CD4-positive, alpha-beta T cell treated with Interleukin-2 at 100 ng/mL for 4 hours (primary cell): ENCODE measurements around the gene PNLIPRP2.

ENCODE experiments used
- DNase-seq: peaks from one replicate; pipeline ENCODE4 v3.0.0-alpha.2; 2020; ENCODE audit warnings: low spot score

PNLIPRP2 gene

DNA sequence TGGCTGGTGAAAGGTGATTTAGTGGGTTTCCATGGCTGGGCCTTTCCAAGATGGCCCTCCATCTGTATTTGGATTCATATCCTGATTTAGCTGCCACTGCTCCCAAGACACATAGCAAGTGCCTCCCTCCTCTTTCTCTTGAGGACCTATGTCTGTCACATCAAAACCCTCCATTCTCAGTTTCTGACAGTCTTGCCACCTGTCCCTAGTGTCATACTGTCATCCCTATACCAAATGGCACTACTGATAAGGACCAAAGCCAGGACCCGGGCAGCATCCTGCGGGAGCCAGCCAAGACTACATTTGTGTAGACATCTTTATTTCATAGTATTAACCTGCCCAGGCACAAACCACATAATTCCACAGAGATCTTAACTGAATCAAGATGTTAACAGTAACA, 34.8 kb downstream of the PNLIPRP2 start:
- DNase-seq, result no peak

DNA sequence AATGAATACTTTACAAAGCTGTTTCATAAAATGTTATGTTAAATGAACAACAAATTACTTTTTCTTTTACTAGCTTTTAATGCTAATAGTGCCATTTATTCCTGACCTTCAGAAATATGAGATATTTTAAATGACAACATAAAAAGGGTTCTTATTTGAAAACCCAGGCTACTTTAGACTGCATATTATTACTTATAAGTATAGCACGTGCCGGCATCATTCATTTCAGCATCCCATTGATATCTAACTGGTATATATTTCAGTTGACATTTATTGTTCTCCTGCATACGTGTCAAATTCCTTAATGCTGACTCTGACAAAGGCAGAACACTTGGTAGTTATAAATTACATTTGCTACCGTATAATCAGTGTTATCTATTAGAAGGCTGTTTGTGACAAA, 35.3 kb downstream of the PNLIPRP2 start:
- no peak for DNase-seq

DNA sequence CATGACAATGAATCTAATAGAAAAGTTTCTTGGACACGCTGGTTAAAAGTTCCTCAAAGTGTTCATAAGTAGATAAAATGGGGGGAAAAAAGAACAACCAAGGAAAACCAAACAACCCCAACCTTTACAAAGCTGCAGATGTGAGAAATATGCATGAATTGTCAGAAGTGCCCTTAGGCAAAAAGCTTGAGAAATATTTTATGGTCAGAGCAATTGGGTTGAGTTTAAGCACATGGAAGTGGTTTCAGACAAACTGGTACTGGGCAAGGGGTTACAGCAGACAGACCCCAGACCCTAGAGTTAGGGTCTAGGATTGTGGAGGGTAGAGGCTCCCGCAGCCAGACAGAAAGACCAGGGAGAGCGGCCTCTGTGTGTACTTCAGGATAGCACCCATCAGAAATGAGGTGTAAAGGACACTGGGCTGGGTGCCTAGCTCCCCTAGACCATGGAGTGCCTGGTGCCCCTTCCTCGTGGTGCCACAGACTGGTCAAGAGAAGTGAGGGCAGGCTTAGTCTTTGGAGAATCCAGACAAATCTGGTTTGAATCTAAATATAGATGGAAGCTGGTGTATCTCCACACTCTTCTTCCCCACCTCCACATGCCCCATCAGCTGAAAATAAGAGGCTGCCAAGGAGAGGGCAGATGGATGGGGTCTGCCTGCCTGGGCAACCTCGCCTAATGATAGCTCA, 37.3 kb downstream of the PNLIPRP2 start:
- no peak for DNase-seq

DNA sequence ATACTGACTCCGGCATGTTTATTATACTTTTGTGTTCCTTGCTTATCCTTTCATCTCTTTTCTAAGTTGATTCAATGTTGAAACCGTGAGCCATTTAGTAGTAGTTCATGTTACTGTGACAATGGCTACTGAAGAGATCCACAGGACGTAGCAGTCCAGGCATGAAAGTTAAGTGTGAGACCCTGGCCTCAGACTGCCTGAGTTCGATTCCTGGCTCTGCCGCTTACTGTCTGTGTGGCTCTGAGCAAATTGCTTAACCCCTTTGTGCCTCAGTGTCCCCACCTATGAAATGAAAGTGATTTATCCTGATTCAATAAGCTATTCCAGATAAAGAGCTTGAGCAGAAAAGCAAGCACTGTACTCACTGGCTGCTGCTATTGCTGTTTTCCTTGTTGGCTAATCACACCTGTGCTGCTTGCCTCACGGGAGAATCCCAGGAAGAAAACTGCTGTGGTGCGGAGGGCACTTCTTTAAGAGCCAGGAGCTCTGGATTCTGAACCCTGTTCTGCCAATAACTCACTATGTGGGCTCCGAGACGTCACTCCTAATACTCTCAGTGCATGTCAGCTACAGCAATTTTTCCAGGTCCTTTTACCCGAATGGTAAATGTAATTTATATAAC, 38.4 kb downstream of the PNLIPRP2 start:
- no peak for DNase-seq

DNA sequence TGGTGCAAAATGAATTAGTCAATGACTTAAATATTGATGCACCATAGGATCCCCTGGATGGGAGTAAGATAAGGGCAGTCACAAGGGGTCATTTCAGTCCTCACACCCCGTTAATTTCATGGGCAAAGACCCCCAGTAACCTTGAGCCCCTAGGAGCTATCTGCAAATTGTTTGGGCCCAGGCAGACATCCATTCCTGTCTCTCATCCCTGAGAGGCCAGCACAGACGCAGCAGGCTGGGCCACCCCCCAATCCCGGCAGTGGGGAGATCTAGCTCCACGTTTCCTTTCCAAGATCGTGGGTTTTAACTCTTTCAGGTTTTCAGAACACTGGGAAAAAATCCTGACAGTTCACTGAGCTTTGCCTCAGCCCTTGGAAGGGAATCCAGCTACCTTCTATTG, 40.1 kb downstream of the PNLIPRP2 start:
- DNase-seq, result no peak

DNA sequence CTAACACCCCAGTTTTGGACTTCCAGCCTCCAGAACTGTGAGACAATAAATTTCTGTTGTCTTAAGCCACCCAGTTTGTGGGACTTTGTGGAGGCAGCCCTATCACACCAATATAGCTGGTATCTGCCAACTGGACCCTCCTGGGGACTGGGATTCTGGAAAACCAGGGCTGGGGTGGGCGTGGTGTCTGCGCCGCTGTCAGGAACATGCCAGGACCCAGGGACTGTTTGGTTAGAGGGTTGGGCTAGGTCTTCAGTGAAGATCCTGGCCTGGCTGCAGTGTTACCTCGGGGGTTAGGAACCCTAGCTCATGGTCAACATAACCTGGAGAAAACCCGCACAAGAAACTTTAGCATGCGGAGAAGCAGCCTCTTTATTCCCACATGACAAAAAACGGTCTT, 42.6 kb downstream of the PNLIPRP2 start:
- DNase-seq, result no peak

DNA sequence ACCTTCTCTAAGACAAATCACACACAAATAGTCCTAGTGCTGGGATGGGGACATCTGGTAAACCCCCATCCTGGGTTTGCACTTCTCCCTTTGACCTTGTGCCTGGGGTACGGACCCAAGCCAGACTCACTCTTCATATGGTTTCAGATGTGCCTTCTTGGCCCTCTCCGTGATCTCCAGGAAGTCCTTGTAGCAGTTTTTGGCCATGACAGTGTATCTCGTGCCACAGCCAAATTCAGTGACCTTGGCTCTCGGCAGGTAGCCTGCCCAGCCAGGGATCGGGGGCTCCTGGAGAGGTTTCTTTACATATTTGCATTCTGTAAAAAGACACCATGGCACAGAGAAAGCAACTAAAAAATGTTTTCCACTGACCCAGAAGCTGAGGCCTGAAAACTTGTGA, 43.9 kb downstream of the PNLIPRP2 start:
- DNase-seq, result no peak

GRCh38 chr10:116665541-116666125, 44.9 kb downstream of the PNLIPRP2 start:
- DNase-seq, result no peak

DNA sequence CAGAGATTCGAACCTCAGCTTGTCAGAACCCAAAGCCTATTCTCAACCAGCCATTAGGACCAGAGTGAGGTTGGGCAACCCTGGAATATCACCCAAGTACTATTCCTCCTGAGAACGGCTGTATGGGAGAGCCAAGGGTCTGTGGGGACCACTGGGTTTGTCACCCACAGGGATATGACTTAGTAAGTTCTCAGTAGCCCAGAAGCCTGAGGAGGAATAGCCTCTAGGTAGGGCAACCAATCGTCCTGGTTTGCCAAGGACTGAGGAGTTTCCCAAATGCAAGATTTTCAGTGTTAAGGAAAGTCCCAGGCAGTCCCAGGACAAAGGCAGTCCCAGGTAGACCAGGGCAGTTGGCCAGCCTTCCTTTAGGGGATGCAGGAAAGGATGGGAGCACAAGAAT, 46.7 kb downstream of the PNLIPRP2 start:
- no peak for DNase-seq

GRCh38 chr10:116668018-116668417, 47.3 kb downstream of the PNLIPRP2 start:
- no peak for DNase-seq

DNA sequence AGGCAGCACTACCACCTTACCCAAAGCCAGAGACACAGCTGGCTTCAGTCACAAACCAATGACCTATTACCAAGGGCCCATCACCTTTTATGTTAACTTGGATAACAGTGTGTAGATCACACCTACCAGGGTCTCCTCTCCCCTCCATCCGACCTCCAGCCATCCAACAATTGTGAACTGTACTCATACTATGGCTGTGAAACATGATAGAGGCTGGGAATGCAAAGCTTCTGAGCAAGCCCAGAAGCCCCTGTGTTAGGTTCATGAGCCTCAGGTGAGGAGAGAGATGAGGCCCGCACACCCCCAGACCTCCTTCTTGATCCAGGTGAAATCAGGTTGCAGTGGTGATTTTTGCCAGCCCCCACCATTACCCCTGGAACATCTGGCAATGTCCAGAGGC, 47.7 kb downstream of the PNLIPRP2 start:
- DNase-seq, result no peak

GRCh38 chr10:116669080-116669479, 48.3 kb downstream of the PNLIPRP2 start:
- DNase-seq, result no peak

DNA sequence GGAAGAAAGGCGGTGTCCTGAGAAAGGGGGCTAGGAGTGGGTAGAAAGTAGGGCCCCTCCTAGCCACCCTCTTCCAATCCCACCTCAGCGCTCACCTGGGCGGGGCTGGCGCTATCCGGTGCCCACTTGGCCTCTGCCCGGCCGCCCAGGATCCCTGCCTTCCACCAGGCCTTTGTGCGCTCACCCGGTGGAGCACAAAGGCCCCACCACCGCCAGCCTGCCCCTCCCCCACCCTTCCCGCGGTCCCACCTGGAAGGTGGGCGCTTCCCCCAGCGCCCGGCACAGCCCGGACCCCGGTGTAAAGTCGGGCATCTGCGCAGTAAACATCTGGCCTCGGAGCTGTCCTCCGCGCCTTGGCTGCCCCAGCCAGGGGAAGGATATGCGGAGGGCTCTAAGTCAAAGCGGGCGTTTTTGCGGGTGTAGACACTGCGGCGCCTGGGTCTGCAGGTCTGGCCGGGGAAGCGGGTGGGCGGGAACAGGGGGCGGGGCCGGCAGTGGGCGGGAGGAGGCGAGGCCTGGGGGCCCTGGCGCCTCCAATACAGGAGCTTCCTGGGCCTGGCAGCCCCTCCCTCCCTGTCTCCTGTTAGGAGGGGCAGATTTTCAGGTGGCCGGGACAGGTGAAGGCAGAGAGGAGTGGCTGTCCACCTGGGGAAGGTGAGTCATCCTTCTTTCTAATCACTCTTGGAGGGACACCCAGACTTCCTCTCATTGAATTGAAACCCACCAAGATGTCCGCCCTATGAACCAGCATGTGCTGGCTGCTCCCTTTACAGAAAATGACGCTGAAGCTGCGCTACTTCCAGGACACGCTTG, 49.3 kb downstream of the PNLIPRP2 start:
- DNase-seq, result no peak

DNA sequence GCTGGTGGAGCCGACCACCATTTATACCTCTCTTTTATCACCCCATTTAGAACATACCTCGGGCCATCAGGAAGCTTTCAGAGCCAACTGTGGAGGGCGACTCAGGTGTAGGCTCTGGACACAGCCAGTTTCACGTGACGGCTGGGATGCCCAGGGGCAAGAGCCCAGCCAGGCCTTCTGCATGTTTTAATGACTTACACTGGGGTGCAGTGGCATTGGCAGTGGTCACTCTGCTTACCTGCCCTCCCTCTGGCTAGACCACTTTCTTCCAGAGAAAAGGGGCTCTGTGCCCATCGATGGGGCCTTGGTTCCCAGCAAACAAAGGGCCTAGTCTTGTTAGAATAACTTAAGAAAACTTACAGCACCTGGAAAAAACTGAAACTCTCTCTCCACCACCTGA, 50.0 kb downstream of the PNLIPRP2 start:
- no peak for DNase-seq

DNA sequence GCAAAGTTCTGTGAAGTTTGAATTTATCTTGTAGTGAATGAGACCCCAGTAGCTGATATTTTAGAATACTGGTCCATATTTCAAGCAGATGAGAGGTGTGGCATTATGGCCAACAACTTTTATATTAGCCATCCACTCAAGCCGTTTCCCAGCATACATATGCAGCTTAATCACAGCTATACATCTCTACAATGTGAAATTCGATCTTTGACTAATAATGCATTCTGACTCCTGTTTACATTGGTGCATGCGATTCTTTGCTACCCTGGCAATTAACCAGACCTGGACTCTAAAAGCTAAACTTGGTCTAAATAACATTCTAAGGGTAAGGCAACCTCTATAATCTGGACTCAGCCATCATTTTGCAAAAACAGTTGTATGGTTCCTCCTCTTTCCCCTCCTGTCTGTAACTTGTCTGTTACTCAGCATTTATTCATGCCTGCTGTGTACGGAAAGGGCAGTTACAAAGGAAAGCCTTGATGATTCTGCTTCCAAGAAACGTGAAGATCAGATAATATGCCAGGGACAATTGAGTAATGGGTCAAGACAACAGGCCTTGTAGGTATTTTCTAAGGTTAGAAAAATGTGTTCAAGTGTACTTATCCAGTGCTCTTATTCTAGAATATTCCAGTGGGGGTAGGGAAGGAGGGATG, 50.6 kb downstream of the PNLIPRP2 start:
- no peak for DNase-seq

GRCh38 chr10:116672891-116673290, 52.1 kb downstream of the PNLIPRP2 start:
- no peak for DNase-seq

DNA sequence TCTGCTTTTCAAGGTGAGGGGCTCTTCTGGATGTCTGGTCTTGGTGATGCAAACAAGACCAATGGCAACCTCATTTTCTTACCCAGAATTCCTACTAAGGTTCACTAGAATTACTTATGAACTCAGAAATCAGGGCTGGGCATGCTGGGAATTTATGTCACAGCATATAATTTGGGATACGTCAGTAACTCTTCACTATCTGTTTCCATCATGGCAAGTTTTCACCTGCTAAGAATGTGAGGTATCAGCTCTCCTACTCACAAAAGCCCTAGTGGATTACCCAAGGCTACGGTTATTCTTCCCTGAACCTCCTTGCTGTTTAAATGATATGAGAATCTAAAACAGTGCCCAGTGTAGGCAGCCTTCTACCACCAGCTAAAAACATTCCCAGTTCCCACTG, 53.1 kb downstream of the PNLIPRP2 start:
- no peak for DNase-seq

- no peak for DNase-seq
Observed at GRCh38 chr10:116674901-116675423, 54.2 kb downstream of the PNLIPRP2 start.

GRCh38 chr10:116676118-116676517, 55.4 kb downstream of the PNLIPRP2 start:
- no peak for DNase-seq

DNA sequence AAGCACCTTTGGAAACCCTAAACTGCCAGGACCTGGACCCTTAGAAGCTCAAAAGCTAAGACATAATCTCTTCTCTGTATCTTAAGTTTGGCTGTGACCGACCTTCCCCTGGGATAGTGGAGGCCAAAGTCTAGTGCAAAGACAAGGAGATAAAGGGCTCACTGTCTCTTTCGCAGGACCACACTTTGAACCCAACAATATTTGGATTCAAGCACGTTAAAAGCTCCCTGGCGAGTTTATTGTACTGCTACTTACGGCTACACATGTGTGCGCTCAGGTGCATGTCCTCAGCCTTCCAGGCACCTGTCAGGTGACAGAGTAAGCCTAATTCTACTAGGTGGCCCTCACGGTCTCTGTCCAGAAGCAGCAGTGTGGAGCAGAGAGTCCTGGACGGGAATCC, 55.9 kb downstream of the PNLIPRP2 start:
- no peak for DNase-seq

- DNase-seq, result no peak
Observed at GRCh38 chr10:116679351-116679750, 58.6 kb downstream of the PNLIPRP2 start.

DNA sequence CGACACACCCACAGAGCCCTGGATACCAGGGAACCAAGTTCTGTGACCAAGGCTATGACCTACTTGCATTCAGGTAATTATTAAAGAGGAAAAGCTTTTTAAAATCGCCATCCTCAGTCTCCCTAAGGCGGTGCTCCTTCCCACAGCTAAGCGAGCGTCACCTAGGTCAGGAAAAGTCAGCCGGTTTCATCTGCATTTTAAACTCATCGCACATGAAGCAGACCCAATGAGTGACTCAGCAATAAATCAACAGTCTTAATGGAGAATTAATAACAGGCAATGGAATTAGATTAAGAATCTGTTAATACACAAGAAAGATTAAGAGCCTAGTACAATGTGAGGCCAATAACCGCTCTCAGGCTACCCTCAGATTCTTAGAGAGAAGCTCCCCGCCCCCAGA, 62.4 kb downstream of the PNLIPRP2 start:
- DNase-seq, result no peak
